Kidney epithelial cell (primary cell): ENCODE data around the gene CCSER2. TPM values are rescaled to one million over a fixed set of nuclear protein-coding genes. Genes with fewer than 3 reads are reported as not detected.

Source experiments
- DNase-seq: peaks from one replicate; pipeline ENCODE4 v3.0.0-alpha.2; 2010; ENCODE audit warnings: low read depth
- H3K27me3 ChIP-seq: 2 replicates; pipeline ENCODE4 v1.6.0; 2011; ENCODE audit warnings: low read length; ENCODE audit not compliant: control insufficient read depth, insufficient read depth
- H3K36me3 ChIP-seq: 2 replicates; pipeline ENCODE4 v1.5.1; 2011; ENCODE audit warnings: low read length; ENCODE audit not compliant: control insufficient read depth, insufficient read depth
- H3K4me3 ChIP-seq: 2 replicates; pipeline ENCODE4 v1.5.1; 2011; ENCODE audit warnings: low read depth, mild to moderate bottlenecking, control low read depth, low read length
- total RNA-seq: library from RNA; depleted of rRNA; stranded (reverse); fragments of >200 nt; gene quantifications from 2 replicates; pipeline ENCODE4 v1.2.3, GENCODE V29; 2015
- TF ChIP-seq, protein P1 (sequence below): IDR thresholded peaks from 2 replicates; pipeline ENCODE4 v1.5.1; 2011; ENCODE audit warnings: mild to moderate bottlenecking, moderate library complexity, low read length, control low read depth, inconsistent platforms; ENCODE audit not compliant: insufficient read depth, poor library complexity, severe bottlenecking

Gene CCSER2
- total RNA-seq, 1 donor from 2014 or later = 28.0 TPM

DNA sequence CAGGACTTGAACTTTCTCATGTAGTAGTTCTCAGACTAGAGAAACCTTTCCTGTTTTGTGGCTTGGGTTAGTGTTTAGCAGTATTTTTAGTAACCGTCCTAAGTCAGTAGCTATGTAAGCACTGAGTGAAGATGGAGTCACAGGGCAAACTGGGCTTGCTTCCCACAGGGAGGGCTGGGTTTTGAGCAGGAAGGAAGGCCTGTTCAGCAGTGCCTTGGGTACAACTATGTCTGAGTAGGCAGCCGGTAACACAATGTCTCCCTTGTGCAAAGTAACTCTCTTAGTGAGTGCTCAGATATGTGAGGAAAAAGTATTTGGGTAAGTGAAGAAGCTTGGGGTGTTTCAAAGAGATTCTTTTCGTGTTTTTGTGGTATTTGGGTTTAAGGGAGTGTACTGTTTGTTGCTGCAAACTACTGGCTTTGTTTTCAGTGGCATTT, 96.4 kb downstream of the CCSER2 start:
- H3K4me3 ChIP-seq = no peak overlapping the region
- peaks cover 1% of the 10 kb centered on the region for H3K36me3 ChIP-seq

DNA sequence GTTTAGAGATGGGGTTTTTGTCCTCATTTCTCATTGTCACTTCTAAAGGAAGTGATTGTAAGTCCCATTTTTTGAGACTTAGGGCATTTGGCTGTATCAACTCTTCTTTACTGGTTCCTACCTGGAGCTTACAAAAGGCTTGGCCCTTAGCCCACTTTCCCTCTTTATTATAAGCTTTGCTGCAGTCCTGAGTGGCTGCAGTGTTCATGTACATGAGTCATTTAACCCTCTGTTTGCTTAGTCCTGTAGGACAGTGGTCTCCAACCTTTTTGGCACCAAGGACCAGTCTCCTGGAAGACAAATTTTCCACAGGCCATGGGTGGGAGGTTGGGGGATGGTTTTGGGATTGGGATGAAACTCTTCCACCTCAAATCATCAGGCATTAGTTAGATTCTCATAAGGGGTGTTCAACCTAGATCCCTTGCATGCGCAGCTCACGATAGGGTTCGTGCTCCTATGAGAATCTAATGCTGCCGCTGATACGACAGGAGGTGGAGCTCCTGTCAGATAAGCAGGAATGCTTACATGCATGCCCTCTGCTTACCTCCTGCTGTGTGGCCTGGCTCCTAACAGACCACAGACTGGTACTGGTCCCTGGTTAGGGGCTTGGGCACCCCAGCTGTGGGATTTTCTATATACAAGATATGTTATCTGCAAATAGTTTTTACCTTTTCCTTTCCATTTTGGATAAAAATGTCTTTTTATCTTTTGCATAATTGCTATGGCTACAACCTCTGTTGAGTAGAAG, 99.7 kb downstream of the CCSER2 start:
- TF ChIP-seq, protein P1, sequence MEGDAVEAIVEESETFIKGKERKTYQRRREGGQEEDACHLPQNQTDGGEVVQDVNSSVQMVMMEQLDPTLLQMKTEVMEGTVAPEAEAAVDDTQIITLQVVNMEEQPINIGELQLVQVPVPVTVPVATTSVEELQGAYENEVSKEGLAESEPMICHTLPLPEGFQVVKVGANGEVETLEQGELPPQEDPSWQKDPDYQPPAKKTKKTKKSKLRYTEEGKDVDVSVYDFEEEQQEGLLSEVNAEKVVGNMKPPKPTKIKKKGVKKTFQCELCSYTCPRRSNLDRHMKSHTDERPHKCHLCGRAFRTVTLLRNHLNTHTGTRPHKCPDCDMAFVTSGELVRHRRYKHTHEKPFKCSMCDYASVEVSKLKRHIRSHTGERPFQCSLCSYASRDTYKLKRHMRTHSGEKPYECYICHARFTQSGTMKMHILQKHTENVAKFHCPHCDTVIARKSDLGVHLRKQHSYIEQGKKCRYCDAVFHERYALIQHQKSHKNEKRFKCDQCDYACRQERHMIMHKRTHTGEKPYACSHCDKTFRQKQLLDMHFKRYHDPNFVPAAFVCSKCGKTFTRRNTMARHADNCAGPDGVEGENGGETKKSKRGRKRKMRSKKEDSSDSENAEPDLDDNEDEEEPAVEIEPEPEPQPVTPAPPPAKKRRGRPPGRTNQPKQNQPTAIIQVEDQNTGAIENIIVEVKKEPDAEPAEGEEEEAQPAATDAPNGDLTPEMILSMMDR = no peak
- H3K36me3 ChIP-seq = peaks cover 1% of the 10 kb centered on the region
- H3K4me3 ChIP-seq = no peak overlapping the region
- H3K27me3 ChIP-seq = no peaks in the 10 kb centered on the region
- no peak for DNase-seq

More for the DNA sequence above, 96.4 kb downstream of the CCSER2 start:
- H3K27me3 ChIP-seq = no peaks in the 10 kb centered on the region
- TF ChIP-seq, protein P1 = no peak
- DNase-seq = peak; percentile 91

DNA sequence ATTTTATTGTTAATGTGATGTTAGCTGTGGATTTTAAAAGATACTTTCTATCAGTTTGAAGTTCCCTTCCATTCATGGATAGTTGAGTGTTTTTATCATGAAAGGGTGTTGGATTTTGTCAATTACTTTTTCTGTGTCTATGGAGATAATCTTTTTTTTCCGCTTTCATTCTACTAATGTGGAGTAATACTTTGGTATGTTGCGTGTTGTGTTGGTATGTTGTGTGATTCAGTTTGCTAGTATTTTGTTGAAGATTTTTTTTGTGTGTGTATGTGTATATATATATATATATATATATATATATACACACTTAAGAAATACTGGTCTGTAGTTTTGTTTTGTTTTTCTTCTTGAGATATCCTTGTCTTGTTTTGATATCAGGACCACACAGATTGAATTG, 100.3 kb downstream of the CCSER2 start:
- Histone ChIP-seq H3K36me3 (peaks cover 1% of the 10 kb centered on the region), H3K4me3 (no peak overlapping the region), H3K27me3 (no peaks in the 10 kb centered on the region)
- TF ChIP-seq, protein P1 = no peak
- no peak for DNase-seq

DNA sequence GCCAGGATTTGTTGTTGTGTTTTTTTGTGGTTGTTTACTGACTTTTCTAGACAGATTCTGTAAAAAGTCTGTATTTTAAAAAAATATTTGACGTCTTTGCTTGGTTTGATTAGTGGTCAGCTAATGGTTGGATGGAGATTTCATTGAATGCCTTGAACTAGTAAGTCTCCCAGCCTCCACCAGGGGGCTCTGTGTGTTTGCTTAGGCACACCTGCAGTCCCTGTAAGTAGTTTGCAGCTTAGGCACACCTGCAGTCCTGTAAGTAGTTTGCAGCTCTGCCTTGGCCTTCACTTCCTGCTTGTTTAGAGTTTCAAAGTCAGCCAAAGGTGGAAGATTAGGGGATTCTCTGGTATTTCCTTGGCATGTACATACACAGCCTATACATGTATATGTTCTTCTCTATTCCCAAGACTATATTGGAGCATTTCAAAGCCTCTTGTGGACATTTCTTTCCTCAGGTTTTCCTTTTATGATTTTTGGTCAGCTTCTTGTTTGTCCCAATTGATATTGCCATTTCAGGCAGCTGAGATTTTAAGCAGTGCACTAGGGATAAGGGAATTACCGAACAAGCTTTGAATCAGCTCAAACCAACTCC, 101.6 kb downstream of the CCSER2 start:
- H3K27me3 ChIP-seq = no peaks in the 10 kb centered on the region
- DNase-seq = peak; percentile 19
- TF ChIP-seq, protein P1 = peak; percentile 83
- no peak overlapping the region for H3K4me3 ChIP-seq
- H3K36me3 ChIP-seq = peaks cover 1% of the 10 kb centered on the region

DNA sequence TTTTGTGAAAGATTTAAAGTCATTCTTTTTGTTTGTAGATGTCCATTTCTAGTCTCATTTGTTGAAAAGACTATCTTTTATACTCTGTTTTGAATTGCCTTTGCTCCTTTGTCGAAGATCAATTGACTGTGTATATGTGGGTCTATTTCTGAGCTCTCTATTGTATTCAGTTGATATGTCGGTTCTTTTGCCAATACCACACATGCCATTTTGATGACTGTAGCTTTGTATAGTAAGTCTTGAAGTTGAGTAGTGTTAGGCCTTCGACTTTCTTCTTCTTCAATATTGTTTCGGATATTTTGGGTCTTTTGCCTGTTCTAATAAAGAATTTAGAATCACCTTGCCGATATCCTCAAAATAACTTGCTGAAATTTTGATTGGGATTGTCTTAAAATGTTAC, 104.5 kb downstream of the CCSER2 start:
- no peak for DNase-seq
- Histone ChIP-seq H3K36me3 (no peaks in the 10 kb centered on the region), H3K4me3 (no peak overlapping the region), H3K27me3 (no peaks in the 10 kb centered on the region)
- TF ChIP-seq, protein P1 = no peak
